CD1c-positive myeloid dendritic cell (primary cell): ENCODE results near the gene DEFB121.

Source experiments
- DNase-seq: peaks from one replicate; pipeline ENCODE4 v3.0.0-alpha.2; 2016; ENCODE audit errors: extremely low spot score

Gene DEFB121

DNA sequence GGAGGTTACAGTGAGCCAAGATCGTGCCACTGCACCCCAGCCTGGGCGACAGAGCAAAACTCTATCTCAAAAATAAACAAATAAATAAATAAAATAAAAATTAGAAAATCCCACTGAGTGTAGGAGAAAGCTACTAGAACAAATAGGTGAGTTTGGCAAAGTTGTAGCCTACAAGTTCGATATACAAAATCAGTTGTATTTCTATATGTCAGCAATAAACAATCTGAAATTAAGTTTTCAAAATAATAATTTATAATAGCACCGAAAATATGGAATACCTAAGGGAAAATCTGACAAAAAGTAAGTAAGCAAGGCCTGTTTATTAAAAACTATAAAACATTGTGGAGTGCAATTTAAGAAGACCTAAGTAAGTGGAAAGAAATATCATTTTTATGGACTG, 42.7 kb downstream of the DEFB121 start:
- DNase-seq: no peak

DNA sequence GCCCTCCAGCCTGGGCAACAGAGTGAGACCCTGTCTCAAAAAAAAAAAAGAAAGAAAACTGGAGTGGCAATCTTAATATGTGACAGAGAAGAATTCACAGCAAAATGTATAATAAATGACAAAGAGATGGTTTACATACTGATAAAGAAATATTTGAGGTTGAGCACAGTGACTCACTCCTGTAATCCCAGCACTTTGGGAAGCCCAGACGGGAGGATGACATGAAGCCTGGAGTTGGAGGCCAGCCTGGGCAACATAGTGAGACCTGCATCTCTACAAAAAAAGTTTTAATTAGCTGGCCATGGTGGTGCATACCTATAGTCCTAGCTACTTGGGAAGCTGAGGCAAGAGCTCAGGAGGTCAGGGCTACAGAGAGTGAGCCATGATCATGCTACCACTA, 50.0 kb downstream of the DEFB121 start:
- no peak for DNase-seq
